GM21528 (cell line): ENCODE data around the gene PLN.

ENCODE experiments used
- ATAC-seq: cut with Tn5 transposase; IDR thresholded peaks from one replicate; pipeline ENCODE4 v1.9.1; 2021; ENCODE audit warnings: mild to moderate bottlenecking, moderate library complexity; ENCODE audit not compliant: unreplicated experiment, low FRiP score

Gene PLN

DNA sequence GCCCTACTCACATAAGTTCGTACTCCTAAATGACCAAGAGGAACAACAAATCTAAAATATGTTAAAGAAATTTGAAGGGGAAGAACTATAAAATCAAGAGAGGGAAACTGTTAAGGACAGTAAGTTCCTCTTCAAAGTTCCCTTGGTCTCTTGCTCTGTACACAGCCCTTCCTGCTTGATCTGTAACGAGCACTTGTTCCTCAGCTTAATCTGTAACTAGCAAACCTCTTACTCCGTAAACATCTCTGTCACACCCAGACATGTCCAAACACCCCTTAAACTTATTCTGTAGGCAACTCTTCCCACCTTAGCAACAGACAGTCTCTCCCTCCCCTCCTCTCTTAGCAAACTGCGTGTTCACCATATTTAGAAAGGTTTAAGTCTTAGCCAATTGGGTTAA, 29.9 kb downstream of the PLN start:
- ATAC-seq = no peak

DNA sequence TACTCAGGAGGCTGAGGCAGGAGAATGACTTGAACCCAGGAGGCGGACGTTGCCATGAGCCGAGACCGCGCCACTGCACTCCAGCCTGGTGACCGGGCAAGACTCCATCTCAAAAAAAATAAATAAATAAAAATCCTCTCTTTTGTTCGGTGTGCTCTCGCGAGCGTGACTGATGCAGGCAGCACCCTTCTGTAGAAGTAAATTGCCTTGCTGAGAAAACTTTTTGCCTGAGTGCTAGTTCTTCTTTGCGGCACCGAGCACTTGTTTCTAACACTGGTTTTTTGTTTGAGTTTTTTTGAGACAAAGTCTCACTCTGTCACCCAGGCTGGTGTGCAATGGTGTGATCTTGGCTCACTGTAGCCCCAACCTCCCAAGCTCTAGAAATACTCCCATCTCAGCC, 30.5 kb downstream of the PLN start:
- ATAC-seq = no peak

DNA sequence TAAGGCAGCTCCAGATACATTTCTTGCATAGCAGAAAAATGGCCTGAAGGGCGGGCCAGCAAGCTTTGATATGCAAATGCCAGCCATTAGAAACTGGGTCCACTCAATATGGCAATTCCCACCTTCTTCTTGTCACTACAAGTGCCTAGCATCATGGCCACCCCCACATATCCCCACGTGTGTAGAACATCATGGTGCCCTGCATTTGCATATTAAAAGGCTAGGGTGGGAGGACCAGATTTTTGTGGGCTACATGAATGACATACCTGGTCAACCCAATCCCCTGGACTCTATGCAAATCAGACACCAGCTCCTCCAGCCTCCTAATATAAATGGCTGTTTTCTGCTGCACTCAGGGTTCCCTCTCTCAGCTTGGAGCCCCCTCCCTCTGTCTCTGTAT, 31.7 kb downstream of the PLN start:
- ATAC-seq = no peak

DNA sequence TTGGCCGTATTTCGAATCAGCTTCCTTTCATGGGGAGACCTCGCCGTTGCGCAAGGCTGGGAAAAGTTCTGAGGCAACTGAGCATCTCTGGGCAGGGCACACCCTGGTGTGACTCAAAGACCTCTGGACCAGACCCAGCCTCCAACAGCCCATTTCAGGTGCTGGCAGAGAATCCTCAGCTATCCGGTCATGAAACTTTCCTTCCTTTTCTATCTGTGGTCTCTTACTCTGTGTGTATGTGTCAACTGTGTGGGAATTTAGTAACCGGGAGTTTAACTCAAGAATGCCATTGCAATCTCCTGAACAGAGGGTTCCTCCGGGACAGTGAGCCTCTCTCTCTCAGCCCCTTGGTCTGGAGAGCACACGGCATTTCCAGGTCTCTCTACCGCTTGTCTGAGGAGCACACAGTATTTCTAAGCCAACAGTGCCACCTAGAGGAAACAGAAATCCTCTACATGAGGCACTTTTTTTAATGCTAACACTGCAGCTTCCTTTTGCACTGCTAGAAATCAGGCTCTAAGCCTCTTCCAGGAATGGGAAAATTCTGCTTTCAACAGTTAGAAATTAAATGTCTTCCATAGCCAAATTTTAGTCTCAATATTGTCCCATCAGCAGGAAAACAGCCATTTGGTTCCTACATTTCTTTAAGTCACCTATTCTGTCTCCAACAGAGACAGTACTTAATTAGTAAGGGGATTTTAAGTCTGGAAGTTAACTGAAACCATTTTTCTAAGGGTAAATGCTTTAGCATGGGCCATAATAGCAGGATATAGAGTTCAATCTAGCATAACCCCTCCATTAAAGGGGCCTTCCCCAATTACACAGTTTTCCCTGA, 32.7 kb downstream of the PLN start:
- no peak for ATAC-seq

DNA sequence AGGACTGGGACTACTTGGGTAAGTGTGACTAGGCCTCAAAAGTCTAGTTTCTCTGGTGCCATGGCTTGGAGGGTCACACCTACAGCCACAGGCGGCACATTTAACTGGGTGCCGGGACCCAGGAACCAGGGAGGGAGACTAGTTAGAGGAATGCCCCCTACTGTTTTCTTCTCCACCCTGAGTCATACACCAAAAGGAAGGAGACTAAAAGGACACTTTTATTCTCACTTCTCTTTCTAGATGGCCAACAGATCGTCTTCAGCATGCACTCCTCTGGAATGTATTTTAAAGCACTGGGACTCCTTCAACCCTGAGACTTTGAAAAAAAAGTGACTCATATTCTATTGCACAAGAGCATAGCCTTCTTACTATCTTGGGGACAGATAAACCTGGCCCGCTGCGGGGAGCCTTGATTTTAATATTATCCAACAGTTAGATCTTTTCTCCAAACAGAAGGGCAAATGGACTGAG, 33.4 kb downstream of the PLN start:
- no peak for ATAC-seq

DNA sequence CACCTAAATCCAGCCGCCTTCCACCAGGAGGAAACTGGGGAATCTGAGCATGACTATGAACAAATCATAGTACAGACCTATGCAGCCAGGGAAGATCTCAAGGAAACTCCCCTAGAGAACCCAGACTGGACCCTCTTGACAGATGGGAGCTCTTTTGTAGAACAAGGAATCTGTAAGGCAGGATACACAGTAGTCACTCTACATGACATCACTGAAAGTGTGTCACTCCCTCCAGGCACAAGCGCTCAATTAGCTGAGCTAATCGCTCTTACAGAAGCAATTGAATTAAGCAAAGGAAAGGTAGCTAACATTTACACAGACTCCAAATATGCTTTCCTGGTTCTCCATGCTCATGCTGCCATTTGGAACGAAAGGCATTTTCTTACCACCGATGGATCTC, 36.8 kb downstream of the PLN start:
- no peak for ATAC-seq

DNA sequence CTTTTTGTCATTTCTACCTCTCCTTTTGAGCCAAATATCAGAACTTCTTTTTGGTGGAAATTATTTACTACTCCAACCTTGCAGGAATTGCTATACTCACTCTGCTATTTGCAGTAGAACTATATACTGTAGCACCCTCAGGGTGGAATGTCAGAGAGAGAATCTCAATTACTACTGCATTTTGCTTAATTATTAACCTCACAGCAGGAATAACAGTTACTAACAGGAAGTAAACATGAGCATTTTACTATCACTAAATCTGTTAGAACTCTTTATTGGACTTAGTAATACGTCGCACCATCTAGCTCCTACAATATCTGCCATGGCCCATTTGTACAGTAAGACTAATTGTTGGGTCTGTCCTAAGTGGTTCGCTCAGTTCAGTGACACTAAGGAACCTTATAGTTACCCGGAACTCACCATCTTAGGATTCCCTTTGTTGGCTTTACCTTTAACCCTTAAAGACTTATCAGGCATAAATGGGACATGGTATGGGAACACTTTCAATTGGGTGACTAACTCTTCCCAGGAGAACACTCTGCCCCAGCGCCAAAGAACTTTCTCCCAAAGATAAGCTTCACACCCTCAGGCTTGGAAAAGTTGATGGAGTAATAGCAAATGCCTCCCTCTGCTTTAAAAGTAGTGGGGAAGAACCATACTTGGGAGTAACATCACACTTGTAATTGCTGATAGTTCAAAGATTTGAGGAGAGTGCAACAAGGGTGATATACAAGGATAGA, 38.8 kb downstream of the PLN start:
- no peak for ATAC-seq

DNA sequence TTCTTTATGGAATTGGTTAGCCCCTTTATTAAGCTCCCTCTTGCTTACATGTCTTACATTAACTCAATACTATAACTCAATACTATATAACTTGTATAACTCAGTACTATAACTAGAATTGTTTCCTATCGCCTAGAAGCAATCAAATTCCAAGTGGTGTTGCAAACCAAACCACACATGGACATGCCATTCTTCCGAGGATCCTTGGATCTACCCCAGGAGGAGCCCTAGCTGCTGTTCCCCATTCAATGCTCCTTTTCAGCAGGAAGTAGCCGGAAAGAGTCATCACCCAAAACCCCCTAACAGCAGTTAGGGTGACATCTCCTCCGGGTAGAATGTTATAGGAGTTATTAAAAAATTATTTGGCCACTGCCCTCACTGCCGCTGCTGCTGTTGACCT, 40.5 kb downstream of the PLN start:
- ATAC-seq = no peak

DNA sequence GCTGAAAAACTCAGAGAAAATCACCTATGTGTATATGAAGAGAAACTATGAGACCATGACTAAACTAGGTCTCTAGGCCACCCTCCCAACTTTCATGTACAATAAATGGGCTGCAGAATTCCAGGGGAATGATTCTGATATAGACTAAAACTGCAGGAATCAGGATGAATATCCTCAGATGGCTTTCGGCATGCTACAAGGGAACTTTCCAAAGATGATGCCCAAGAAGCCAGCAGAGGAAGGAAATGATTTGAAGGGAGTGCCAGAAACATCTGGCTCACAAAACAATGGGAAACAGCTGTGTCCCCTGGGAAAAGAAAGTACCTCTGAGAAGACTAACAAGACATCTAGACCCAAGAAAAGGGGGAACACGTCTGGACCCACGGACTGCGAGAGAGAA, 41.1 kb downstream of the PLN start:
- ATAC-seq = no peak

DNA sequence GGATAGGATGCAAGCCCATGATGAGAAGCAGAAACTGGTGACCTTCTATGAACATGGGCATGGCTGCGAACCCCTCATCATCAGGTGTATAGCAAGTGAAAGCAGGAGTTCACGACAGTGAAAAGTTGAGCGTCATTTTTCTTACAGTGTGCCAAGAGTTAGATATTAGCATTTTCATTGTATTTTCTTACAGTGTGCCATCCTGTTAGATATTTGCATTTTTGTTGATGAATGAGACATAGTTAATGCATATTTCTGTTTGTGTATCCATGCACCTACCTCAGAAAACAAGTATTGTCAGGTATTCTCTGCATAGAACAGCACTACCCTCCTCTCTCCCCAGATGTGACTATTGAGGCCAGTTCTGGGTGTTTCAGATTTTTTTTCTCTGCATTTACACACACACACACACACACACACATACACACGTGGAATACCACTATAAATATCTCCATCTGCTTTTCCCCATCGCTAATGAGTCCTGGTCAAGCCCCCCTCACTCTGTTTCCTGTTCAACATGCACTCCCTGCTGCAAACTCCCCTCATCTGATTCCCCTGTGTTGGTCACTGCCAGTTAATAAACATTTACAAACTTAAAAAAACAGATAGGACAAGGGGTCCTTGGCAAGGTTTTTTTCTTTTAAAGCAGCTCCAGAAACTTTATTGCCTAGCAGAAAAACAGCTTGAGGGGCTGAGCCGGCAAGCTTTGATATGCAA, 41.7 kb downstream of the PLN start:
- no peak for ATAC-seq

DNA sequence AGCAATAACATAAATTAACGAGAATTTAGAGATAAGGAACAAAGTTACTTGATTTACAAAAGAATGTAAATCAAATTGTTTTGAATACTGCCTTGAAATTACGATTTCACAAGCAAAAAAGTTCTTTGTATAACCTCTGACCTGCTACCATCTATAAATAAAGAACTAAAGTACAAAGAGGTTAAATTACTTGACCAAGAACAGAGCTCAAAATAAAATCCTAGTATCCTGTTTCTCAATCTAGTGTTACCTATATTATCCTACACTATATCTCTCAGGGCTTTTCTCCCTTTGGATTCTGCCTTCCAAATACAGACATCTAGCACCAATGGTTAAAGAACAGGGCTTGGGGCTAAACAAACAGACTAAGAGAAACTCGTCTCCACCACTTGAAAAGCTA, 43.8 kb downstream of the PLN start:
- no peak for ATAC-seq

DNA sequence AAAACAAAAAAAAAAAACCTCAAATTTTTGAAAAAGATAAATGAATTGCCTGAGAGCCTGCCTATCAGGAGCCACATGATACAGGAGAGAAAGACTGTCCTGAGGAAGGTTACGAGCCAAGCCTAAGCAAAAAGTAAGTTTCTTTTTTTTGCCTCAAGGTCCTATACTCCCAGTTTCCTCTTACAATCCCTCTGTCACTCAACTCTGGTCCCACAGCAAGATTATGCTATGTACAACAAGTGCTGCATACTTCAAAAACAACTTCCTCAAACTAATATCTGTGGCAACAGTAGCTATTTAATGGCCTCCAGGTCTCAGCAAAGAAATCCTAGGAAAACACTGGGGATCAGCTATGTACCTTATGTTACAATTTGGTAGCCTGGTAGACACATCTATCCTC, 46.8 kb downstream of the PLN start:
- no peak for ATAC-seq

DNA sequence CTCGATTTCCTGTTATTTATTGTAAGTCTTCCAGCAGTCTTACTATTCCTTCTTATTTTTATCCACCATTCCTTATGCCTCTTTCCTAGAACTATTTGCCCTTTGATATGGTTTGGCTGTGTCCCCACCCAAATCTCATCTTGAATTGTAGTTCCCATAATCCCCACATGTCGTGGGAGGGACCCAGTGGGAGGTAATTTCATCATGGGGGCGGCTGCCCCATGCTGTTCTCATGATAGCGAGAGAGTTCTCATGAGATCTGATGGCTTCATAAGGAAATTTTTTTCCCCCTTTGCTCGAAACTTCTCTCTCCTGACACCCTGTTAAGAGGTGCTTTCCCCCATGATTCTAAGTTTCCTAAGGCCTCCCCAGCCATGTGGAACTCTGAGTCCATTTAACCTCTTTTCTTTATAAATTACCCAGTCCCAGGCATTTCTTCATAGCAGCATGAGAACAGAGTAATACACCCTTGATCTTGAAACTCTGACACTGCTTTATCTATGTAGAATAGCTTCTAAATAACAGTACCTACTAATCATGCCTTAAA, 48.8 kb downstream of the PLN start:
- ATAC-seq = no peak

DNA sequence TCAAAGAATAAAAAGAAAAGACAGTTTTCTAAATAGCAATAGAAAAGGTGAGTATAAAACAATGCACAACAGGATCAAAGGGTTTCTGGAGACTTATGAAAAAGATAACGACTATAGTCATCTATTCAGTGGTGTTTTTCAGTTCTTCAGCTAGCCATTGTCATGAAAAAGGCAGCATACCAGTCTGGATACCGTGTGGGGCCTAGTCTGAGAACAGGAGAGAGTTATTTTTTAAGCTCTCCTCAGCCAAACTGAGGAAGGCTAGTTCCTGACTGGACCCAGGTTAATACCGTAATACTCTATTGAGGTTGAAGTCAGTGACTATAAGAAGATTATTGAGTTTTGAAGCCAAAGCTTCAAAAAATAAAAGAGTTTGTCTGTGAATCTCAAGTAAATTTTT, 49.5 kb downstream of the PLN start:
- ATAC-seq = no peak

DNA sequence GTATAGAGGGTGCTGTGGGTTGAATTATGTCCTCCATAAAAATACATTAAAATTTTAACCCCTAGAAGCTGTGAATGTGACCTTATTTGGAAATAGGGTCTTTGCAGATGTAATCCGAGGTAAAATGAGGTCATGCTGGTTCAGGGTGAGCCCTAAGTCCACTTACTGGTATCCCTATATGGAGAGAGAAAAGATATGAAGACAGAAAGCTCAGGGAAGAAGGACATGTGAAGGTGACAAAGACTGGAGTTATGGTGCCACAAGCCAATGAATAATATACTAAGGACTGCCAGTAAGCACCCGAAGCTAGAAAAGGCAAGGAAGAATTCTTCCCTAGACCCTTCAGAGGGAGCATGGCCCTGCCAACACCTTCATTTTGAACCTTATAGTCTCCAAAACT, 50.2 kb downstream of the PLN start:
- ATAC-seq = no peak

DNA sequence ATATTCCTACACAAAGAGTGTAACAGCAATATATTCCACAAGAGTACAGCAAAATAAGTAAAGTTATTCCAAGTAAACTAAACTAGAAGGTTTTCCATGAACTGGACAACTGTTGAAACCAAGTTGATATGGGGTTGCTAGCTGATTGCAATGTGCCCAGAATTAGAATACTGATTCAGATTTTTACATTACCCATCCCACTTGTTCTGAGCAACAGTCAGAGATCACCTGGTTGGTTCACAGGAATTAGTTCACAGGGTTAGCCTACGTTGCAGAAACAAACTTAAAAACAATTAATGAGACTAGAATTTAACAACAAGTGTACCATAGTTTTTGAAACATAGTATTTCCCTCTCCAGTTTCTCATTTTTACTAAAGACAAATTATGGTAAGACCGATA, 54.2 kb downstream of the PLN start:
- ATAC-seq = no peak

DNA sequence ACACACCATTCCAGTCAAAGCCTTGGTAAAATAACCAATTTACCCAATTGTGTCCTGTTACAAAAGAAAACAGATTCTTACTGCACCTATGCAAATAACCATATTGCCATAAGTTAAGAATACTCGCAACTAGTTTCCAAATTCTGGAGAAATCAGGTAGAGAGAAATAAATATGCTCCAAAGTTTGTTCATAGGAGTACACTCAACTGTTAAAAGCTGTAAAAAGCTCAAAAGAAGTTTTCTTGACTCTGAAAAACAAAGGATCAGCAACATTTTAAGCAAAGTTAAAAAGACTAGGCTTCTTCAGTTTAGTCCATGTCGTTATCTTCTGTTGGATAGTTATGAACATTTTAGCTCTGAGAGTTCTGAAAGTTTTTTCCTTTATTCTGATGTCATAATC, 55.3 kb downstream of the PLN start:
- no peak for ATAC-seq

DNA sequence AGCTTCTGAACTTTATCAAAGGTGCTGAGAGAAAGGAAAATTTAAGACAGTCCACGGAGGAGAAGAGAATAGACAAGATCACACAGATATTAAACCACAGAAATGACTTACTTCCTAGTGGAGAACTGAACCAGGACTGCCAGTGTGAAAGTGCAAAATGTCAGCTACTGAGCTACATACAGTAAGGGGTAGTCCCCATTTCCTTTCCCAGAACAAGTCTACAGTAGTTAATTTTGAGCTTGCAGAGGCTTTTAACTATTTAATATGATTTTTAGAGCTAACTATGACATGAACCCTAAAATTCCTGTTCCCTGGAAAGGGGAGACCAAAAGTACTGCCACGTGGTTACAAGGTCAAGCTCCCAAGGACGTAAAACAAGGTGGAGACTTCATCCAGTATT, 58.2 kb downstream of the PLN start:
- ATAC-seq = no peak

DNA sequence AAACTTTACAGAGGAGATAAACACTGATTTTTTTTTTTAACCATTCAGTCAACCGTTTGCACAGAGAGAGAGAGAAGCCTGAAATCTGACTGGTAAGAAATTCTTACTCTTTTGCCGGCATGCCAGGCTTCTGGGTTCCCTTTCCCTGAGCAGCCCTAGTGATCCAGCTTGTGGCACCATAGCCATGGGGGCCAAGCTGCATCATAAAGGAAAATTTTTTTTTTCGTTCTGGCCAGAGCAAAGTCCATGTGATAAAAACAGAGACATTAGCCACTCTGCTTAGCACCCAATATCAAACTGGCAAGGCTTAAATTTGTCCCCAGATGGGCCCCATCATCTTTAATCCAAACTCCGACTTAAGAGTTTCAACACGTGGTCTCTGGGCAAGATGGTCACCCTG, 58.8 kb downstream of the PLN start:
- no peak for ATAC-seq
